GM19467 (cell line): ENCODE data around the gene ADGRA1.
"Not testable (repeated sequence)": the region's sequence is repeated elsewhere in the genome, so short reads cannot be mapped to it uniquely, and the experiment has no call there.

Experiments
- ATAC-seq: cut with Tn5 transposase; IDR thresholded peaks from one replicate; pipeline ENCODE4 v1.9.1; 2021; ENCODE audit warnings: mild to moderate bottlenecking, moderate library complexity; ENCODE audit not compliant: unreplicated experiment

ADGRA1 gene

GRCh38 chr10:133174689-133175263 lies 87.1 kb downstream of the ADGRA1 start:
- ATAC-seq, result no peak

GRCh38 chr10:133175624-133176023 lies 87.9 kb downstream of the ADGRA1 start:
- not testable (repeated sequence) for ATAC-seq

GRCh38 chr10:133176546-133176945 lies 88.8 kb downstream of the ADGRA1 start:
- ATAC-seq, result no peak

- no peak for ATAC-seq
These were observed 89.8 kb downstream of the ADGRA1 start for GRCh38 chr10:133177380-133178157.

GRCh38 chr10:133178357-133179127 lies 90.8 kb downstream of the ADGRA1 start:
- ATAC-seq, result no peak

GRCh38 chr10:133179128-133179520 lies 91.4 kb downstream of the ADGRA1 start:
- ATAC-seq, result no peak

GRCh38 chr10:133179651-133180050 lies 91.9 kb downstream of the ADGRA1 start:
- ATAC-seq, result no peak

- no peak for ATAC-seq
These were observed 92.7 kb downstream of the ADGRA1 start for GRCh38 chr10:133180192-133180964.

GRCh38 chr10:133180965-133181639 lies 93.4 kb downstream of the ADGRA1 start:
- no peak for ATAC-seq
